Keratinocyte (primary cell): ENCODE measurements around the gene MOGAT2. TPM values are rescaled to one million over a fixed set of nuclear protein-coding genes. Genes with fewer than 3 reads are reported as not detected.

Source experiments
- DNase-seq: peaks from one replicate; pipeline ENCODE4 v3.0.0-alpha.2; 2011; ENCODE audit warnings: low read depth, missing footprints, low spot score
- FAIRE-seq: peaks from 2 replicates; lab custom pipeline; 2011; peaks lifted over from hg19 to GRCh38; lab: Jason Lieb, UNC
- H2AFZ ChIP-seq: 2 replicates; pipeline ENCODE4 v1.6.0; 2012; ENCODE audit warnings: low read length, control low read depth, inconsistent platforms; ENCODE audit not compliant: control insufficient read depth
- H3K27ac ChIP-seq: 2 replicates; pipeline ENCODE4 v1.5.1; 2011; ENCODE audit warnings: low read length; ENCODE audit not compliant: control insufficient read depth, insufficient read depth
- H3K27me3 ChIP-seq: 3 replicates; pipeline ENCODE4 v1.6.0; 2011; ENCODE audit warnings: low read length; ENCODE audit not compliant: control insufficient read depth, insufficient read depth; ENCODE audit errors: extremely low read depth
- H3K36me3 ChIP-seq, 2 experiments: 2 replicates in 1 of 2; 3 replicates in 1 of 2; pipeline ENCODE4 v1.5.1; 2011; ENCODE audit warnings: low read length in 2 of 2, mild to moderate bottlenecking in 1 of 2; ENCODE audit not compliant: control insufficient read depth in 2 of 2, insufficient read depth in 2 of 2; ENCODE audit errors: extremely low read depth in 1 of 2
- H3K4me1 ChIP-seq: 3 replicates; pipeline ENCODE4 v1.5.1; 2011; ENCODE audit warnings: low read length; ENCODE audit not compliant: control insufficient read depth, insufficient read depth; ENCODE audit errors: extremely low read depth
- H3K4me2 ChIP-seq: 3 replicates; pipeline ENCODE4 v1.6.0; 2011; ENCODE audit warnings: low read depth, low read length; ENCODE audit not compliant: control insufficient read depth, insufficient read depth; ENCODE audit errors: extremely low read depth
- H3K4me3 ChIP-seq, 3 experiments: fragments of 200-600 bp in 1 of 3; sonication (generic) in 1 of 3; 2 replicates in 2 of 3; 3 replicates in 1 of 3; pipeline ENCODE4 v1.5.1; 2011 to 2016; ENCODE audit warnings: low read length in 3 of 3, mild to moderate bottlenecking in 3 of 3, control low read depth in 2 of 3, inconsistent platforms in 1 of 3, low read depth in 1 of 3, mixed read lengths in 1 of 3, mixed run types in 1 of 3, moderate library complexity in 1 of 3; ENCODE audit not compliant: control insufficient read depth in 2 of 3, insufficient read depth in 2 of 3; ENCODE audit errors: extremely low read depth in 1 of 3
- H3K79me2 ChIP-seq: 2 replicates; pipeline ENCODE4 v1.6.0; 2012; ENCODE audit warnings: low read length; ENCODE audit not compliant: control insufficient read depth, insufficient read depth
- H3K9ac ChIP-seq: 3 replicates; pipeline ENCODE4 v1.6.0; 2011; ENCODE audit warnings: low read length; ENCODE audit not compliant: control insufficient read depth, insufficient read depth; ENCODE audit errors: extremely low read depth
- H3K9me1 ChIP-seq: 3 replicates; pipeline ENCODE4 v1.6.0; 2011; ENCODE audit warnings: low read length; ENCODE audit not compliant: control insufficient read depth, insufficient read depth; ENCODE audit errors: extremely low read depth
- H3K9me3 ChIP-seq: 2 replicates; pipeline ENCODE4 v1.5.1; 2012; ENCODE audit warnings: low read depth, low read length; ENCODE audit not compliant: control insufficient read depth
- H4K20me1 ChIP-seq: 3 replicates; pipeline ENCODE4 v1.6.0; 2011; ENCODE audit warnings: low read length; ENCODE audit not compliant: control insufficient read depth, insufficient read depth; ENCODE audit errors: extremely low read depth
- EZH2 ChIP-seq: IDR thresholded peaks from one replicate; pipeline ENCODE4 v1.6.1; 2012; ENCODE audit warnings: inconsistent platforms, mild to moderate bottlenecking, low read length, moderate library complexity
- dilution Hi-C: fragments of 300-500 bp; cut with MboI; formaldehyde crosslinking; loops from one replicate; pipeline ENCODE4 v1.7.0; 2020; ENCODE audit warnings: low sequenced_read_pairs; ENCODE audit not compliant: extremely low pct_ligation_motif_present
- polyA plus RNA-seq, 5 experiments: library from polyadenylated mRNA; depleted of rRNA in 3 of 5; stranded (reverse) in 3 of 5; stranded (forward) in 1 of 5; unstranded in 1 of 5; fragments of >200 nt; gene quantifications; 1 replicate in 1 of 5; 2 replicates in 3 of 5; 3 replicates in 1 of 5; pipeline versions ENCODE4 v1.2.1 to v1.2.3, GENCODE V29; 2011 to 2012; ENCODE audit warnings: missing spikeins in 2 of 5, low read depth in 1 of 5, low replicate concordance in 1 of 5
- small RNA-seq, 3 experiments: library from RNA; depleted of rRNA; stranded (forward); fragments of <200 nt; gene quantifications; one replicate each; pipeline ENCODE3, GENCODE V24; 2012; ENCODE audit warnings: low read depth in 3 of 3, low replicate concordance in 1 of 3; ENCODE audit not compliant: insufficient read length in 3 of 3
- TF ChIP-seq, protein P1 (sequence below), 3 experiments: IDR thresholded peaks in 1 of 3; conservative IDR thresholded peaks in 1 of 3; optimal IDR thresholded peaks in 1 of 3; 2 replicates in 2 of 3; 3 replicates in 1 of 3; pipeline versions ENCODE3 to v1.5.1; 2011; ENCODE audit warnings: low read length in 3 of 3, mild to moderate bottlenecking in 3 of 3, moderate library complexity in 2 of 3, control low read depth in 1 of 3, inconsistent platforms in 1 of 3; ENCODE audit not compliant: insufficient read depth in 2 of 3; ENCODE audit errors: extremely low read depth in 1 of 3

MOGAT2 gene
- polyA plus RNA-seq, 1 donor (not counting 4 experiments of a cell fraction or from before 2014, with no cell fraction given) = not detected

DNA sequence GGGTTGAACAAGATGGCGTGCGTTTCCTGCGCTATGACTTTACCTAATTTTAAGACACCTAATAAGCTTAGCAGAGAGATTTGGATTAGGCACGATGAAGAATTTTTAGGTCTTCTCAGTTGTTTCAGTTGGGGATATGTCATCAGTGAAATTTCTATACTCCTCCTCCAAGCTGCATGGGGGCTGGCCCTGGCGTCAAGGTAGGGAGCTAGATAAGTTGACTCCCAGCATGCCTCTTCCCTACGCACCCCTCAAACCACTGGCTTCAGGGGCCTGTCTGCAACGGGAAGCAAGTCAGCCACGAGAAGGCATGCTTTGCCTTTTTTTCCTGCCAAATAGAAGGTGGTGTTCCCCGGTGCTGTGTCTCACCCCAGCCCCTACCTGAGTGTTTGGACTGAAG lies 64.2 kb downstream of the MOGAT2 start:
- Histone ChIP-seq H3K27me3 (no peaks in the 10 kb centered on the region), H2AFZ (no peak overlapping the region), H3K9ac (no peak overlapping the region), H3K79me2 (no peaks in the 10 kb centered on the region), H3K4me3 (no peak overlapping the region), H3K4me2 (no peak overlapping the region), H3K9me1 (no peaks in the 10 kb centered on the region), H3K9me3 (no peaks in the 10 kb centered on the region), H4K20me1 (no peaks in the 10 kb centered on the region), H3K4me1 (peaks cover 8% of the 10 kb centered on the region), H3K27ac (no peak overlapping the region), H3K36me3 (no peaks in the 10 kb centered on the region)
- no peak for TF ChIP-seq EZH2
- TF ChIP-seq, protein P1, sequence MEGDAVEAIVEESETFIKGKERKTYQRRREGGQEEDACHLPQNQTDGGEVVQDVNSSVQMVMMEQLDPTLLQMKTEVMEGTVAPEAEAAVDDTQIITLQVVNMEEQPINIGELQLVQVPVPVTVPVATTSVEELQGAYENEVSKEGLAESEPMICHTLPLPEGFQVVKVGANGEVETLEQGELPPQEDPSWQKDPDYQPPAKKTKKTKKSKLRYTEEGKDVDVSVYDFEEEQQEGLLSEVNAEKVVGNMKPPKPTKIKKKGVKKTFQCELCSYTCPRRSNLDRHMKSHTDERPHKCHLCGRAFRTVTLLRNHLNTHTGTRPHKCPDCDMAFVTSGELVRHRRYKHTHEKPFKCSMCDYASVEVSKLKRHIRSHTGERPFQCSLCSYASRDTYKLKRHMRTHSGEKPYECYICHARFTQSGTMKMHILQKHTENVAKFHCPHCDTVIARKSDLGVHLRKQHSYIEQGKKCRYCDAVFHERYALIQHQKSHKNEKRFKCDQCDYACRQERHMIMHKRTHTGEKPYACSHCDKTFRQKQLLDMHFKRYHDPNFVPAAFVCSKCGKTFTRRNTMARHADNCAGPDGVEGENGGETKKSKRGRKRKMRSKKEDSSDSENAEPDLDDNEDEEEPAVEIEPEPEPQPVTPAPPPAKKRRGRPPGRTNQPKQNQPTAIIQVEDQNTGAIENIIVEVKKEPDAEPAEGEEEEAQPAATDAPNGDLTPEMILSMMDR (optimal IDR thresholded peaks at IDR 0.05 in 1 of 3, IDR thresholded peaks at IDR 0.05 in 1 of 3, conservative IDR thresholded peaks at IDR 0.05 in 1 of 3; ENCODE audit: extremely low read depth in 1 of 3, insufficient read depth in 2 of 3, low read length in 3 of 3) = no peak
- dilution Hi-C loops = no loop called here
- FAIRE-seq (no peak), DNase-seq (no peak)

Small RNA genes within 50 kb of the gene (small RNA-seq; reads per million reads assigned to genes)
- 0 reads per million in 3 experiments for gene RN7SL786P

Other genes with a start within 250 kb of the MOGAT2 start
- 2.1 to 4.0 TPM (median 3.1 TPM) in 3 replicates for gene GDPD5, start 191.9 kb upstream of the MOGAT2 start, polyA plus RNA-seq
- 131 to 152 TPM (median 136 TPM) in 3 replicates for gene SERPINH1, start 155.6 kb upstream of the MOGAT2 start, polyA plus RNA-seq
- gene MAP6, start 48.8 kb upstream of the MOGAT2 start, polyA plus RNA-seq = 1.7 to 3.1 TPM (median 1.8 TPM) in 3 replicates
- 1.8 to 6.9 TPM (median 2.4 TPM) in 3 replicates for gene DGAT2, start 50.9 kb downstream of the MOGAT2 start, polyA plus RNA-seq
- 7.6 to 11.9 TPM (median 10.7 TPM) in 3 replicates for gene UVRAG, start 97.4 kb downstream of the MOGAT2 start, polyA plus RNA-seq